ENCODE results near the gene TIMD4.
"Not testable (repeated sequence)": the region's sequence is repeated elsewhere in the genome, so short reads cannot be mapped to it uniquely, and the experiment has no call there.

Gene TIMD4

GRCh38 chr5:156963125-156963524 lies at the start of gene TIMD4:
TSS of gene TIMD4 (minus strand) at chr5:156963226. CDS start at chr5:156963198, 28 bp downstream.
- DNase-seq, result no peak
- in situ Hi-C loops (cut with HindIII; ENCODE audit: low pct_ligation_motif_present, low pct_unique_long_range_greater_than_20kb, low sequenced_read_pairs), result no loop called here

- no peak for DNase-seq
- in situ Hi-C loops (cut with HindIII; ENCODE audit: low pct_ligation_motif_present, low pct_unique_long_range_greater_than_20kb, low sequenced_read_pairs), result no loop called here
Observed at GRCh38 chr5:157006262-157006661, 43.2 kb upstream of the TIMD4 start.

GRCh38 chr5:157004893-157005551 lies 42.0 kb upstream of the TIMD4 start:
- peak; percentile 64 for DNase-seq
- in situ Hi-C loops (cut with HindIII; ENCODE audit: low pct_ligation_motif_present, low pct_unique_long_range_greater_than_20kb, low sequenced_read_pairs), result no loop called here

- DNase-seq, result no peak
- in situ Hi-C loops (cut with HindIII; ENCODE audit: low pct_ligation_motif_present, low pct_unique_long_range_greater_than_20kb, low sequenced_read_pairs), result no loop called here
Observed at GRCh38 chr5:156991714-156992113, 28.7 kb upstream of the TIMD4 start.

GRCh38 chr5:156984064-156984463 lies 21.0 kb upstream of the TIMD4 start:
- DNase-seq, result no peak
- in situ Hi-C loops (cut with HindIII; ENCODE audit: low pct_ligation_motif_present, low pct_unique_long_range_greater_than_20kb, low sequenced_read_pairs), result no loop called here

- no peak for DNase-seq
- in situ Hi-C loops (cut with HindIII; ENCODE audit: low pct_ligation_motif_present, low pct_unique_long_range_greater_than_20kb, low sequenced_read_pairs), result no loop called here
Observed at GRCh38 chr5:156981481-156981880, 18.5 kb upstream of the TIMD4 start.

GRCh38 chr5:156974328-156974727 lies 11.3 kb upstream of the TIMD4 start:
- in situ Hi-C loops (cut with HindIII; ENCODE audit: low pct_ligation_motif_present, low pct_unique_long_range_greater_than_20kb, low sequenced_read_pairs), result no loop called here

GRCh38 chr5:156971848-156972525 lies 9.0 kb upstream of the TIMD4 start:
- peak; percentile 7 for DNase-seq
- in situ Hi-C loops (cut with HindIII; ENCODE audit: low pct_ligation_motif_present, low pct_unique_long_range_greater_than_20kb, low sequenced_read_pairs), result no loop called here

More at GRCh38 chr5:156974328-156974727, 11.3 kb upstream of the TIMD4 start:
- DNase-seq, result no peak

GRCh38 chr5:156971415-156971814 lies 8.4 kb upstream of the TIMD4 start:
- DNase-seq, result peak; percentile 13
- in situ Hi-C loops (cut with HindIII; ENCODE audit: low pct_ligation_motif_present, low pct_unique_long_range_greater_than_20kb, low sequenced_read_pairs), result no loop called here

GRCh38 chr5:156967386-156967785 lies 4.4 kb upstream of the TIMD4 start:
- DNase-seq; in situ Hi-C loops (cut with HindIII; ENCODE audit: low pct_ligation_motif_present, low pct_unique_long_range_greater_than_20kb, low sequenced_read_pairs): not testable (repeated sequence)

- in situ Hi-C loops (cut with HindIII; ENCODE audit: low pct_ligation_motif_present, low pct_unique_long_range_greater_than_20kb, low sequenced_read_pairs), result no loop called here
- DNase-seq, result no peak
Observed at GRCh38 chr5:156956321-156956720, 6.7 kb downstream of the TIMD4 start.

- in situ Hi-C loops (cut with HindIII; ENCODE audit: low pct_ligation_motif_present, low pct_unique_long_range_greater_than_20kb, low sequenced_read_pairs), result no loop called here
- no peak for DNase-seq
Observed at GRCh38 chr5:156951359-156951758, 11.7 kb downstream of the TIMD4 start.

- no peak for DNase-seq
- in situ Hi-C loops (cut with HindIII; ENCODE audit: low pct_ligation_motif_present, low pct_unique_long_range_greater_than_20kb, low sequenced_read_pairs), result no loop called here
Observed at GRCh38 chr5:156950716-156951115, 12.3 kb downstream of the TIMD4 start.

- in situ Hi-C loops (cut with HindIII; ENCODE audit: low pct_ligation_motif_present, low pct_unique_long_range_greater_than_20kb, low sequenced_read_pairs), result no loop called here
- DNase-seq, result no peak
Observed at GRCh38 chr5:156949424-156949823, 13.6 kb downstream of the TIMD4 start.

- in situ Hi-C loops (cut with HindIII; ENCODE audit: low pct_ligation_motif_present, low pct_unique_long_range_greater_than_20kb, low sequenced_read_pairs), result no loop called here
- DNase-seq, result no peak
Observed at GRCh38 chr5:156947925-156948324, 15.1 kb downstream of the TIMD4 start.

- in situ Hi-C loops (cut with HindIII; ENCODE audit: low pct_ligation_motif_present, low pct_unique_long_range_greater_than_20kb, low sequenced_read_pairs), result no loop called here
- no peak for DNase-seq
Observed at GRCh38 chr5:156942064-156942463, 21.0 kb downstream of the TIMD4 start.

- DNase-seq; in situ Hi-C loops (cut with HindIII; ENCODE audit: low pct_ligation_motif_present, low pct_unique_long_range_greater_than_20kb, low sequenced_read_pairs): not testable (repeated sequence)
Observed at GRCh38 chr5:156940462-156940861, 22.6 kb downstream of the TIMD4 start.

GRCh38 chr5:156936972-156937371 lies 26.1 kb downstream of the TIMD4 start:
- DNase-seq, result no peak
- in situ Hi-C loops (cut with HindIII; ENCODE audit: low pct_ligation_motif_present, low pct_unique_long_range_greater_than_20kb, low sequenced_read_pairs), result no loop called here

- peak; percentile 41 for DNase-seq
- in situ Hi-C loops (cut with HindIII; ENCODE audit: low pct_ligation_motif_present, low pct_unique_long_range_greater_than_20kb, low sequenced_read_pairs), result no loop called here
Observed at GRCh38 chr5:156934450-156935211, 28.4 kb downstream of the TIMD4 start.

All from ACHN (cell line).